22Rv1 (cell line): Measurements from ENCODE around the gene PKIB.
"Not testable (repeated sequence)": the region's sequence is repeated elsewhere in the genome, so short reads cannot be mapped to it uniquely, and the experiment has no call there.

ENCODE experiments used
- H3K27ac ChIP-seq: fragments of 450-650 bp; 2 replicates; pipeline ENCODE4 v1.5.1; 2017
- CTCF ChIP-seq: fragments of 450-650 bp; IDR thresholded peaks from 2 replicates; pipeline ENCODE4 v1.5.1; 2017; ENCODE audit warnings: mild to moderate bottlenecking
- ZFX ChIP-seq: fragments of 450-650 bp; IDR thresholded peaks from 2 replicates; pipeline ENCODE4 v1.6.1; 2017; ENCODE audit warnings: antibody characterized with exemption, borderline replicate concordance

Gene PKIB

GRCh38 chr6:122640366-122640765 is 30.2 kb downstream of the PKIB start:
- TF ChIP-seq CTCF: no peak
- TF ChIP-seq ZFX: no peak
- no peak overlapping the region for H3K27ac ChIP-seq

- no peak overlapping the region for H3K27ac ChIP-seq
These were observed 31.6 kb downstream of the PKIB start for GRCh38 chr6:122641819-122642218.

GRCh38 chr6:122642604-122643003 is 32.4 kb downstream of the PKIB start:
- H3K27ac ChIP-seq: not testable (repeated sequence)

More at GRCh38 chr6:122641819-122642218, 31.6 kb downstream of the PKIB start:
- TF ChIP-seq CTCF (no peak), ZFX (no peak)

GRCh38 chr6:122645256-122645655 is 35.1 kb downstream of the PKIB start:
- no peak for TF ChIP-seq ZFX
- TF ChIP-seq CTCF: no peak
- no peak overlapping the region for H3K27ac ChIP-seq

- TF ChIP-seq CTCF (no peak), ZFX (no peak)
- H3K27ac ChIP-seq: no peak overlapping the region
These were observed 37.6 kb downstream of the PKIB start for GRCh38 chr6:122647765-122648164.

- TF ChIP-seq ZFX (no peak), CTCF (no peak)
- no peak overlapping the region for H3K27ac ChIP-seq
These were observed 38.5 kb downstream of the PKIB start for GRCh38 chr6:122648726-122649125.

GRCh38 chr6:122649701-122650100 is 39.5 kb downstream of the PKIB start:
- no peak for TF ChIP-seq CTCF
- TF ChIP-seq ZFX: no peak
- H3K27ac ChIP-seq: no peak overlapping the region

- H3K27ac ChIP-seq: no peak overlapping the region
- no peak for TF ChIP-seq ZFX
- no peak for TF ChIP-seq CTCF
These were observed 40.2 kb downstream of the PKIB start for GRCh38 chr6:122650403-122650802.
